ENCODE results near the gene PRDM16. TPM values are rescaled to one million over a fixed set of nuclear protein-coding genes. Genes with fewer than 3 reads are reported as not detected.

PRDM16 gene
- total and polyA plus RNA-seq, 2 of the 13 experiments (the other 11 are each of a cell fraction or from before 2014, with no cell fraction given), result 0.15 to 0.81 TPM

- TF ChIP-seq GABPB1 (CRISPR knock-in tag; IDR thresholded peaks at IDR 0.05), result peak; percentile 42
- TF ChIP-seq RFXANK (CRISPR knock-in tag; IDR thresholded peaks at IDR 0.05), result no peak
- TF ChIP-seq THAP9 (CRISPR knock-in tag; IDR thresholded peaks at IDR 0.05; ENCODE audit: borderline replicate concordance), result no peak; the same call in 1 of the 2 replicates
- TF ChIP-seq ZNF552 (CRISPR knock-in tag; IDR thresholded peaks at IDR 0.05; ENCODE audit: borderline replicate concordance), result no peak; the same call in 1 of the 2 replicates
- TF ChIP-seq ZBTB42 (CRISPR knock-in tag; IDR thresholded peaks at IDR 0.05), result peak; percentile 45; the same call in 1 of the 2 replicates
- TF ChIP-seq TBX2 (CRISPR knock-in tag; IDR thresholded peaks at IDR 0.05; ENCODE audit: borderline replicate concordance), result peak; percentile 71; the same call in 1 of the 2 replicates
- no peak for TF ChIP-seq RELA (CRISPR knock-in tag; IDR thresholded peaks at IDR 0.05)
- no peak for TF ChIP-seq SMAD1 (CRISPR knock-in tag; IDR thresholded peaks at IDR 0.05; ENCODE audit: borderline replicate concordance, low read depth)
- 0 out of 2 replicates have a peak, but pooled peaks have one; percentile 23 for TF ChIP-seq ARID3A (IDR thresholded peaks at IDR 0.05; ENCODE audit: low read depth, low read length)
- no peak for TF ChIP-seq ZNF10 (CRISPR knock-in tag; IDR thresholded peaks at IDR 0.05; ENCODE audit: borderline replicate concordance, low read depth)
- no peak for TF ChIP-seq KMT2A (CRISPR knock-in tag; IDR thresholded peaks at IDR 0.05)
- peak; percentile 65 for TF ChIP-seq PHF8 (CRISPR knock-in tag; IDR thresholded peaks at IDR 0.05)
- no peak; the same call in 1 of the 2 replicates for TF ChIP-seq ZSCAN25 (CRISPR knock-in tag; IDR thresholded peaks at IDR 0.05)
- peak; percentile 87 for TF ChIP-seq MEIS2 (CRISPR knock-in tag; IDR thresholded peaks at IDR 0.05)
- TF ChIP-seq RARA (CRISPR knock-in tag; IDR thresholded peaks at IDR 0.05), result peak; percentile 59; the same call in 1 of the 2 replicates
- TF ChIP-seq ZFP1 (CRISPR knock-in tag; IDR thresholded peaks at IDR 0.05), result no peak
- no peak for TF ChIP-seq ZNF24 (IDR thresholded peaks at IDR 0.05)
Observed at GRCh38 chr1:3456964-3457909, 388.2 kb downstream of the PRDM16 start (continued).
